Activated gamma-delta T cell treated with Interleukin-2 at 50 U/mL for 16 hours (primary cell): ENCODE results near the gene PDCD1LG2.
"Not testable (repeated sequence)": the region's sequence is repeated elsewhere in the genome, so short reads cannot be mapped to it uniquely, and the experiment has no call there.

ENCODE experiments used
- DNase-seq: peaks from one replicate; pipeline ENCODE4 v3.0.0-alpha.2; 2020

Gene PDCD1LG2

GRCh38 chr9:5510360-5510931 lies at the start of gene PDCD1LG2:
PDCD1LG2 (plus strand) TSS chr9:5510531; CDS start chr9:5522547, 12,016 bp downstream.
- DNase-seq = no peak

- not testable (repeated sequence) for DNase-seq
These were observed 45.5 kb upstream of the PDCD1LG2 start for GRCh38 chr9:5464831-5465330.

GRCh38 chr9:5466005-5466404 lies 44.3 kb upstream of the PDCD1LG2 start:
- DNase-seq = no peak

GRCh38 chr9:5466766-5467165 lies 43.6 kb upstream of the PDCD1LG2 start:
- DNase-seq = no peak

- DNase-seq = no peak
These were observed 41.5 kb upstream of the PDCD1LG2 start for GRCh38 chr9:5468850-5469249.

GRCh38 chr9:5470122-5470521 lies 40.2 kb upstream of the PDCD1LG2 start:
- DNase-seq = no peak

GRCh38 chr9:5470816-5471215 lies 39.5 kb upstream of the PDCD1LG2 start:
- DNase-seq = no peak

GRCh38 chr9:5475611-5476010 lies 34.7 kb upstream of the PDCD1LG2 start:
- DNase-seq = not testable (repeated sequence)

GRCh38 chr9:5478206-5478605 lies 32.1 kb upstream of the PDCD1LG2 start:
- no peak for DNase-seq

GRCh38 chr9:5479994-5480694 lies 30.2 kb upstream of the PDCD1LG2 start:
- no peak for DNase-seq

- no peak for DNase-seq
These were observed 29.4 kb upstream of the PDCD1LG2 start for GRCh38 chr9:5480919-5481318.

GRCh38 chr9:5481322-5482040 lies 28.9 kb upstream of the PDCD1LG2 start:
- no peak for DNase-seq

- no peak for DNase-seq
These were observed 28.1 kb upstream of the PDCD1LG2 start for GRCh38 chr9:5482194-5482593.

GRCh38 chr9:5483306-5483705 lies 27.0 kb upstream of the PDCD1LG2 start:
- no peak for DNase-seq

- DNase-seq = no peak
These were observed 24.8 kb upstream of the PDCD1LG2 start for GRCh38 chr9:5485378-5486085.

GRCh38 chr9:5486988-5487387 lies 23.3 kb upstream of the PDCD1LG2 start:
- DNase-seq = no peak

- DNase-seq = no peak
These were observed 21.9 kb upstream of the PDCD1LG2 start for GRCh38 chr9:5488221-5489008.

GRCh38 chr9:5489630-5490490 lies 20.5 kb upstream of the PDCD1LG2 start:
- DNase-seq = no peak

- DNase-seq = no peak
These were observed 17.2 kb upstream of the PDCD1LG2 start for GRCh38 chr9:5492965-5493678.

GRCh38 chr9:5493679-5494511 lies 16.4 kb upstream of the PDCD1LG2 start:
- no peak for DNase-seq
